Stimulated activated CD4-positive, alpha-beta T cell treated with anti-CD3 and anti-CD28 coated beads, Interleukin-1b, Interleukin-23, amount 100 ng/mL, for 1 hour (primary cell): ENCODE data around the gene NEXN.
"Not testable (repeated sequence)": the region's sequence is repeated elsewhere in the genome, so short reads cannot be mapped to it uniquely, and the experiment has no call there.

Experiments
- DNase-seq, 2 donors: peaks; one replicate each; pipeline ENCODE4 v3.0.0-alpha.2; 2020; ENCODE audit warnings: low read depth in 2 of 2

NEXN gene

DNA sequence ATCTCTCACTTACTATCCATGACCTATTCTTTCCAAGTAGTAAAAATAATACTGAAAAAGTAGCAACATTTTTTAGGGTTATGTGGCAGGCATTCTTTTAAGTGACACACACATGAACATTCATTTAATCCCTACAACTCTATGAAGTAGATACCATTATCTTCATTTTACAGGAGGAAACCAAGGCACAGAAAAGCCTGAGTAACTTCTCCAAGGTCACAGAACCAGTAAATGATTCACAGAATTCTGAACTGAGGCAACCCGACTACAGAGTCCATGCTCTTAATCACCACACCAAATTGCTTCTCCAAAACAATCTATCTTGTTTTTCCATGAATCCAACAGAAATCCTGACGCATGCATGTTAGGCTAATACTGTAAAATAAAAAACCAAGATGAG is 73.0 kb downstream of the NEXN start:
- no peak for DNase-seq

DNA sequence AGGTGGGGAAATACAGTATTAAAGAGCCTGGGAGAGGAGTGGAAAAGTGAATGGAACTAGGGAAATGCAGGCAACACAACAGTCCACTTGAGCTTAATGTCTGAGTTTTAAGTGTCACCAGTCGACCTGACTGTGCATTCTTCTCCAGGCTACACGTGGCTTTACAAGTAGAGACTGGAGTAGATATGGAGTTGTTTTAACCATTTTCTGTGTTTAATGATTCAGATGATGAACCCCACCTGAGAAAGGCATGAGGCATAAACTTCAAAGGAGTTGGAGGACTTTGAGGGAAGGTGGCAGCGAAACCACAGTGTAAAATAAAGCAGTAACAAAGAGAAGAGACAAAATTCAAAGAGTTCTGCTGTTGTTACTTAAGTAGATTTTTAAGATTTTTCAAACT is 77.9 kb downstream of the NEXN start:
- no peak for DNase-seq

DNA sequence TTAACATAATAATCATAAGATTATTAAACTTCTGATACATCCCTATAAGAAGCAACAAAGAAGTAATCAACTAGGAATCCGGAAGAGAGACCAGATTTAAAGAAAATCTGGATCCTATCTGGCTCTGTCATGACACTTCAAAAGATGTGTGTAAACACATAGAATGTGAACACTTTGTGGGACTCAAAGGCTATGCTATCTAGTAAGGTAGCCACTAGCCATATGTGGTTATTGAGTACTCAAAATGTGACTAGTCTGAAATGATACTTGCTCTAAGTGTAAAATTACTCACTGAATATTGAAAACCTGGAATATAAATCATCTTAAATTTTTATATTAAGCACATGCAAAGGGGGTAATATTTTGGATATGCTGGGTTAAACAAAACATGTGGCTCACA is 81.8 kb downstream of the NEXN start:
- DNase-seq, result no peak

DNA sequence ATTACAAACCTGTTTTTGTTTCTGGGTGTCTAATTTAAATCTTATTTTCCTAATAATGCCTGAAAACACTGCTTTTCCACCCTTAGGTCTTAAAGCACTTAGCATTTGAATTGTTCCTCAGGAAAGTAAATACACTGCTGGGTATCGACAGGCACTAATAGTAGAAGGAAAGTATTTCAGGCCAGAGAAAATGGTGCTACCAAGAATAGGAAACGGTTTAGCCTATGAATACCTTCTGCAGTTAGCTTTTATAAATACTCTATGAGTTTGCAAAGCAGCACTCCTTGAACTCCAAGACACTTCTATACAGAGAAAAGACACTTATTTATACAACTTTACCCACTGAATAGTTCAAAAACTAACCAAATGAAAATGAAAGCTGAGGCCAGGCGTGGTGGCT is 83.7 kb downstream of the NEXN start:
- DNase-seq, result no peak

DNA sequence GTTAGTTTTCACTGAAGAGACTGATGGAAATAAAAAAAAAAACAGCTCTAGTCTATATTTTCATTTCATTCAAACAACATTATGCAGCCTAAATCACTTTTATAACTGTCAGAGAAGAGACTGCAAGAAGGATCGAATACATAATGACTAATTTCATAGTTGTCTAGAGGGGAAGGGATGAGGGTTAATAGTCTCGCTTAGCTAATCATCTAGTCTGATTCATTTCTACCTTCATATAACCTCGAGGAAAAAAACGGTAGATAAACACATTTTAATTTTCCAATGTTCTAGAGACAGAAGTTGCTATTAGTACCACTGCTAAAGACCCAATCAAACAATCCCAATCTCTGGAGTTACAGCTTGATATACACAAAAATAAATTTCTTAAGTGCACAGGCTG is 87.0 kb downstream of the NEXN start:
- no peak for DNase-seq

DNA sequence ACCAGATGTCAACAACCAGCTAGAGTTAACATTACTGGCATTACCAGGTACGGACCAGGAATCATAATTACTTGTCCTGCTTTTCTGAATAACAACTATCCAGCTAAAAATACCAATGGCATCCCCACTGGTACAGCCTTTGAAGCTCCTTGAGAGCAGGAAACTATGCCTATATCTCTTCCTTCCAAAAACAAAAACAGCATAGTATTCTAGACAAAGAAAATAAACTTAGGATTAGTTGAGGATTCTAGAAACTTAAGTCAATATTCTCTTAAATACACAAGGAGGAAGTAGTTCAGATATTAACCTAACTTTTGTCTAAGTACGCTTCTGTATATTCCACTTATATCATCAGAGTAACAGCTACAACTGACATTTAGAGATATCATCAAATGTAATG is 87.5 kb downstream of the NEXN start:
- no peak for DNase-seq

DNA sequence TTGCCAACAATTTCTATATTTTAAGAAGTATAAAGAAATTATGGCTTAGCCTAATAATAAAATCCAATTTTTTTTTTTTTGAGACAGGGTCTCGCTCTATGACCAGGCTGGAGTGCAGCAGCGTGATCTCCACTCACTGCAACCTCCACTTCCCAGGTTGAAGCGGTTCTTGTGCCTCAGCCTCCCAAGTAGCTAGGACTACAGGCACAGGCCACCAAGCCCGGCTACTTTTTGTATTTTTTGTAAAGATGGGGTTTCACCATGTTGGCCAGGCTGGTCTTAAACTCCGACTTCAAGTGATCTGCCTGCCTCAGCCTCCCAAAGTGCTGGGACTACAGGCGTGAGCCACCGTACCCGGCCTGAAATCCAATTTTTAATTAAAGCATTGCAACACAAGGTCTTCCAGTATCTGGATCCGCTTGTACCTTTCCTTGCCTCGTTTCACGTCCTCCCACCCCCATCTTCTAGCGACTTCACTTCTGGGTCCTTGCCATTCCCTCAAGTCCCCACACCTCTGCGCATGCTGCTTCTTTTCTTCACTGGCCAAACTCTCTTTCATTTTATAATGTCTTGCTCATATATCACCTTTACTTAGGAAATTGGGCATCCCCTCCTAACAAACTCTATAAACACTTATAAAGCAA is 88.1 kb downstream of the NEXN start:
- no peak for DNase-seq

DNA sequence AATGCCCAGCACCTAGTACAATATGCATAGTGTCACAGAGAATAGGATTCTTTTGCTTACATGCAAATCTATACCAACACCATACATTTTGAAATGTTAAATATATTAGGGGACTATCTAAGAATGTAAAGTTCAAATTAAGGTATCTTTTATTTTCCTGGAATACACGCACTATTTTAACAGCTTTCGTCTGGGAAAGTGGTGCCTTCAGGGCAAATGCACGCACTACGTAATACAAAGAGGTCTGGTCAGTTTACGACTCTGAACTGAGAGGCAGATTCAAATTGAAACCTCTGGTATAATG is 89.5 kb downstream of the NEXN start:
- no peak for DNase-seq

DNA sequence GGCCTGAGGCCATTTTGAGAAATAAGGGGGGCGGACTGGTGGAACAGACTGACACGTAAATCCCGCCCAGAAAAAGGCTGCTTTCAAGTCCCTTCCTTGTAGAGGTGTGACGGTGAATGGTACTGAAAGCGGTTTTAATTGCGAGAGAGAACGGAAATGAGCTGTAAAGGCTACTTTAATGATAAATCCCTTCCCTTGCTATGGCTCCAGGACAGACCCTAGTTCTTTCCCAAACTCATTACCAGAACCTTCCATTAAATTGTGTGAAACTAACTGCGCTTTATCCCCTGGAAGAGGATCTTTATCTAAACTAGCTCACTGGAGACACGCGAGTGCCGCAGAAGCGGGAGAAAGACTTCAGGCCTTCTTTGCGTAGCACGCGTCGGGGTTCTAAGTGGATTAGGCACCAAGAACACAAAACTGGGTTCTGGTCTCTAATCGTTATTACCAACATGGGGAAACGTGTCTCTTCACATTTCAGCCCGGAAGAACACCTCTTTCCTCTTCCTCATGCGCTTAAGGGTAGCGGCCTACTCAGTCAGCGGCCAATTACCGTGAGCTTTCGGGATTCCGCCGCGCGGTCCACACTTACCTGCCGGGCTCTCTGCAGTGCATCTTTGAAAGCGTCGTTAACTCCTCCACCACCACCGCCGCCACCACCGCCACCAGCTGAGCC is 90.0 kb downstream of the NEXN start:
- peak; percentile 22 to 50 for DNase-seq

DNA sequence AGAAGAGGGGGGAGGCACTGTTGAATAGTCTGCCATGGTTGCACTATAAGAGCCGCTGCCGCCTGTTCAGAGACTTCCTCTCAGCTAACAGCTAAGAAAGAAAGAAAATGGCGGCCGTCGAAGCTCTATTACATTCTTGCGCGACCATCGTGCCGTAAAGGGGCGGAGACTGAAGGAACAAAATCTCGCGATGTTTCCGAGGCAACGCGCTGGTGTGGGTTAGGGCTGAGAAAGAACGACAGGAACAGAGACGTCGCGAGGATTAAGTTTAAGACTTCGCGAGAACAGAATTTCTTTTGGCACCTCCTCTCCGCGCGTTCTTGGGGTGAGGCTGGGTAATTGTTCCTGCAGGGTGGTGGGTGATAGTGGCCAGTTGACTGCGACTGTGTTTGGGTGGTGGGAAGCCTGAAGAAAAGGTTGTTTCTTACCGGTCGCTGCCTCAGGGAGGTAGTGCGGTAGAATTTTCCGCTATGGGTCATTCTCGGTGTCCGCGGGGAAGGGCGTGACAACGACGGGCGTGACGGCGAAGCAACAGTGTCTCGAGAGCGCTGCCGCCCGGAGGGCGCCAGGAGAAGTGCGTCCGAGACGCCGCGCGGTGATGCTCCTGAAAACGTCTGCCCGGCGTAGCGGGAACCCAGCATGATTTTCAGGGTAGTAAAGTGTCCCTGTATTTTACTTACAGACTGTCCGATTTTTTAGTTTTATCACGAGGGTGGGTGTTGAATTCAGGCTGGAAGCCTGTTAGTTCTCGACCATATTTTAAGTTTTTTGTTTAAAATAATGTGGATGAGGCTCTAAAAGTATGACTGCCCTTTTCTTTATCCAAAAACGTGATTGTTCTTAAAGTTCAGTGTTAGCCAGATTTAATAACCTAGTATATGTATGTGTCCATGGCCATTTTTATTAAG is 90.8 kb downstream of the NEXN start, which contains the start of gene FUBP1:
TSS of gene FUBP1 (minus strand) at position 104 of the 908 bp plus-strand sequence. CDS start at position 36, 68 bp downstream.
- peak; percentile 78 to 87 for DNase-seq

DNA sequence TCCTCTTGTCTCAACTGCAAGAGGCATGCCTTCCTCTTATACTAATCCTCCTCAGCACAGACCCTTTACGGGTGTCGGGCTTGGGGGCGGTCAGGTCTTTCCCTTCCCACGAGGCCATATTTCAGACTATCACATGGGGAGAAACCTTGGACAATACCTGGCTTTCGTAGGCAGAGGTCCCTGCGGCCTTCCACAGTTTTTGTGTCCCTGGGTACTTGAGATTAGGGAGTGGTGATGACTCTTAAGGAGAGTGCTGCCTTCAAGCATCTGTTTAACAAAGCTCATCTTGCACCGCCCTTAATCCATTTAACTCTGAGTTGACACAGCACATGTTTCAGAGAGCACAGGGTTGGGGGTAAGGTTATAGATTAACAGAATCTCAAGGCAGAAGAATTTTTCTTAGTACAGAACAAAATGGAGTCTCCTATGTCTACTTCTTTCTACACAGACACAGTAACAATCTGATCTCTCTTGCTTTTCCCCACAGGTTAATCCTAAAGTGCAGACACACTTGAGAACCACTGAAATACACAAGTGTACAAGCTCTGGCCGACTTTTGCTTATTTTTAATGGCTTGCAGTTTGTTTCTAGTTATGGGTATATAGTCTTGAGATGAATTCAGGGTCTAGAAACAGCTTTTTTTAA is 95.0 kb downstream of the NEXN start:
- DNase-seq, result not testable (repeated sequence)

DNA sequence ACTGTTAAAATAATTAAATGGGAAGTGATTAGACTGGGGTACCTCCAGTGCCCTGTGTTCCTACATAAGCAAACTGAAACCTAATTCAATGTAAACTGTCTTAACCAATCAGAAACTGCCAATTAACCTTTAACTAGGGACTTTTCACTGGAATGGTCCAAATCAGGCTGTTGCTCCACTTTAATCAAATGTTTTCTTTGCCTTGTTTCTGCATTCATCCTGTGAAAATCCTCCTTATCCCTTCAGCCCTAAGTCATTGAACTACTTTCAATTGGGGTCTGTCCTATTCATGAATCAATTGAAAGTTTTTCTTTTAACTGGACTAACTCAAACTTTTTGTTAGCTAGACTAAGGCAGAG is 95.6 kb downstream of the NEXN start:
- no peak for DNase-seq

DNA sequence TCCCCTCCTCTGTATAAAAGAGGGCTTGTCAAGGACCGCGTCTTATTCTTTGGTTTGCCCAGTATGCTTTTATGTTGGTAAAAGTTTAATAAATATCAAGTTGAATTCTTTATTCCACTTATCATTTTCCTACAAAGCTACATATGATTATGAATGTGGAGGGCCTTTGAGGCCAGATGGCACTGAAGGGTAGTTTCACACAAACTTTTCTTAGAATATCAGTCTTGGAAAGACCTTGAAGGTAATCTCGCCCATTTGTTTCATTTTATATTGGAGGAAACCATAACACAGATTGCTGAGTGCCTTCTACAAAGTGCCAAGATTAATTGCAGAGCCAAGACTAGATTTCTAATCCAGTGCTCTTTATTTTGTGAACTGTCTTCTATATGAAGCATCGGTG is 96.2 kb downstream of the NEXN start:
- no peak for DNase-seq

DNA sequence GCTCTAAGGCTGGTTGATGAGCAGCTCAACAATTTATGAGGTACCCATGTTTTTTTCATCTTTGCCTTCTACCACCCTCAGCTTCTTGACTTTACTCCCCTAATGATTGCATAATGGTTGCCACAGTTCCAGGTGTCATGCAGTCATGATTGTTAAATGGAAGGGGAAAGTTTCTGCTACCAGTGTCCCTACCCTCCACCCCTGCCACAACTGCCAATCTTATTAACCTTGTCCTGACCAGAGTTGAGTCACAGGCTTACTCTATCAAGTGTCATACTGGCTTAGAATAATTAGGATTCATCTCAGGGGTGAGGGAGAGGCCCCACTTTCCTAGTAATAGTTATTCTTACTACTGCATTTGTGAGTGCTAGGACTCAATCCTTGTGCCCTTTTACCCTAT is 98.4 kb downstream of the NEXN start:
- no peak for DNase-seq

DNA sequence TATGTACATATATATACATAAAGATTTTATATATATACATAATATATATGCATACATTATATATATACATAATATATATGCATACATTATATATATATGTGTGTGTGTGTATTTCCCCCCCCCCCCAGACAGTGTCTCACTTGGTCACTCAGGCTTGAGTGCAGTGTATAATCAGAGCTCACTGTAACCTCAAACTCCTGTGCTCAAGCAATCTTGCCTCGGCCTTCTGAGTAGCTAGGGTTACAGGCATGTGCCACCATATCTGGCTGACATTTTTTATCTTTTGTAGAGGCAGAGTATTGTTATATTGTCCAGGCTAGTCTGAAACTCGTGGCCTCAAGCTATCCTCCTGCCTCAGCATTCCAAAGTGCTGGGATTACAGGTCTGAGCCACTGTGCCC is 99.5 kb downstream of the NEXN start:
- DNase-seq, result no peak

DNA sequence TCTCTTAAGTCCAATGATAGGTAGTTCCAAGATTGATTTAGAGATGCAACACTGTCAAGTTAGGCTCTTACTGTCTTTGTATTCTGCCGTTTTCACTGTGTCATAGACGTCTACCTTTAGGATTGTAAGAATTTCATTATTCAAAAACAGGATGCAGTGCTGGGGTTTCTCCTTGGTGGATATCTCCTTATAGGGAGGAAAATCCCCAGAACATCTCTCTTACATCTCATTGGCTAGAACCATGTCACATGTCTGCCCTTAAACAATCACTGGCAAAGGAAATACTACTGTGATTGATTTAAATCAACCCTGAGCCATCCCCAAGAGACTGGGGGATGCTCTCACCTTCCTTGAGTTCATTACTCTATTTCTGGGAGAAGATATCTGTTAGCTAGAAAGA is 101.3 kb downstream of the NEXN start:
- no peak for DNase-seq

DNA sequence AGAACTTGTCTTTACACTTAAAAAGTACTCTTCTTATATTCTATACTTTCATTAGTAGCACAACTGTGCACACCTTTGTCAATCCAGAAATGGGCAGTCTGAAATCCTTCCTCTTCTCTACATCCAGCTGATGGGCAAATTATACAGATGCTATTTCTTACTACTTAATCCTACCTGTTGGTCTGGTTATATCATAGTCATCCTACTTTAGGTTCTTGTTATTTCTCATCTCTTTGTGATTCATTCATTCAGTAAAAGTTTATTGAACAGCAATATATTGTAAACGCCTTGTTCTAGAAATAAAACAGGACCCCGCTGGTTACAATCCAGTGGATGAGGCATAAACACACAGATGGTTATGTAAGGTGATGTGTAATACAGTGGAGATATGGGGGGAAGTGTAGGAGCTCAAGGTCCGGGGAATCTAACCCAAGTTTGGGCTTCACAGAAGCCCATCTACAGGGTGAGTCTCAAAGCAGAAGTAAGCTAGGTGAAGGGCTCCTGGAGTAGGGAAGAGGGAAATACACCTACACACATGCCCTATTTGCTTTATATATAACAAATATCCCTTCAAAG is 102.3 kb downstream of the NEXN start:
- no peak for DNase-seq

DNA sequence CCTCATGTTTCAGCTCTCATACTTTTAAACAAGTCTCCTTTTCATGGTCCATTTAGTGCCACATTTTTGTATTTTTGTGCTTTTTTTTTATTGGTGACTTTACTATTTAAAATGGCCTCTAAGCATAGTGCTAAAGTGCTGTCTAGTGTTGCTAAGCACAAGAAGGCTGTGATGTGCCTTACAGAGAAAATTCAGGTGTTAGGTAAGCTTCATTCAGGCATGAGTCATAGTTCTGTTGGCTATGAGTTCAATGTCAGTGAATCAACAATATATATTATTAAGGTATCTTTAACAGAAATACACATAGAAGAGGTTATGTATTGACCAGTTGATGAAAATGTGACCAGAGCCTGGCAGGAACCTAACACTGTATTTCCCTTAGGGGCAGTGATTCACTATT is 103.2 kb downstream of the NEXN start:
- no peak for DNase-seq
